Sigmoid colon (tissue), 7 donors: Measurements from ENCODE around the gene CACNA1C. TPM values are rescaled to one million over a fixed set of nuclear protein-coding genes. Genes with fewer than 3 reads are reported as not detected.
"Not testable (repeated sequence)": the region's sequence is repeated elsewhere in the genome, so short reads cannot be mapped to it uniquely, and the experiment has no call there.

Experiments used
- DNase-seq: peaks from one replicate; pipeline ENCODE4 v3.0.0-alpha.2; 2019
- H3K27ac ChIP-seq, 4 donors: fragments of 200-600 bp; sonication (generic); one replicate each; pipeline ENCODE4 v1.5.1; 2016 to 2019; ENCODE audit warnings: mild to moderate bottlenecking in 1 of 4
- H3K27me3 ChIP-seq, 3 donors: fragments of 200-600 bp; sonication (generic); one replicate each; pipeline ENCODE4 v1.5.1; 2019; ENCODE audit warnings: mild to moderate bottlenecking in 1 of 3
- H3K36me3 ChIP-seq, 4 donors: fragments of 200-600 bp; sonication (generic); one replicate each; pipeline ENCODE4 v1.5.1; 2016 to 2019
- H3K4me1 ChIP-seq, 4 donors: fragments of 200-600 bp; sonication (generic); one replicate each; pipeline ENCODE4 v1.5.1; 2017 to 2019
- H3K4me3 ChIP-seq, 4 donors: fragments of 200-600 bp; sonication (generic); one replicate each; pipeline ENCODE4 v1.5.1; 2017 to 2019; ENCODE audit warnings: mild to moderate bottlenecking in 2 of 4, moderate library complexity in 1 of 4
- H3K9me3 ChIP-seq, 4 donors: fragments of 200-600 bp in 3 of 4; sonication (generic) in 3 of 4; one replicate each; pipeline versions ENCODE4 v1.5.1 to v1.6.1; 2013 to 2019
- EP300 ChIP-seq, 4 donors: sonication (generic); formaldehyde crosslinking; IDR thresholded peaks; one replicate each; pipeline ENCODE4 v1.6.1; 2017; ENCODE audit warnings: antibody characterized with exemption in 4 of 4
- POLR2A ChIP-seq, 2 donors: fragments of 450-650 bp; IDR thresholded peaks; one replicate each; pipeline ENCODE4 v1.6.1; 2016; ENCODE audit warnings: antibody characterized with exemption in 2 of 2, mild to moderate bottlenecking in 2 of 2, moderate library complexity in 2 of 2
- POLR2AphosphoS5 ChIP-seq, 4 donors: sonication (generic); formaldehyde crosslinking; IDR thresholded peaks; one replicate each; pipeline ENCODE4 v1.6.1; 2017; ENCODE audit warnings: antibody characterized with exemption in 4 of 4
- WGBS, 2 donors: extraction: QIAGEN DNeasy Blood & Tissue Kit; methylation state at CpG; one replicate each; pipeline ENCODE4 v1.1.7; 2013; 5-methylcytosine and 5-hydroxymethylcytosine counted together
- intact Hi-C: fragments of 100-400 bp; cut with DNase I; formaldehyde crosslinking; loops from one replicate; pipeline ENCODE4 v1.15.1; 2023
- polyA plus RNA-seq, 3 donors: library from polyadenylated mRNA; stranded (reverse); fragments of 200-250 nt; gene quantifications; one replicate each; pipeline ENCODE4 v1.2.3, GENCODE V29; 2013
- total RNA-seq, 4 donors: library from RNA; depleted of rRNA; stranded (reverse); fragments of >200 nt; gene quantifications; one replicate each; pipeline ENCODE4 v1.1.0, GENCODE V29; 2016
- TF ChIP-seq, protein P1 (sequence below), 4 experiments: fragments of 450-650 bp in 3 of 4; fragments of 200-600 bp in 1 of 4; IDR thresholded peaks; one replicate each; pipeline ENCODE4 v1.5.1; 2016 to 2019; ENCODE audit warnings: antibody characterized with exemption in 4 of 4, mild to moderate bottlenecking in 3 of 4, moderate library complexity in 2 of 4
- donor health status: healthy with polysubstance abuse.
- donor health status: Bipolar disorder and iron deficiency.
- donor health status: healthy.

CACNA1C gene
- total and polyA plus RNA-seq, 7 donors = 0.46 to 213 (median 62.0) TPM

DNA sequence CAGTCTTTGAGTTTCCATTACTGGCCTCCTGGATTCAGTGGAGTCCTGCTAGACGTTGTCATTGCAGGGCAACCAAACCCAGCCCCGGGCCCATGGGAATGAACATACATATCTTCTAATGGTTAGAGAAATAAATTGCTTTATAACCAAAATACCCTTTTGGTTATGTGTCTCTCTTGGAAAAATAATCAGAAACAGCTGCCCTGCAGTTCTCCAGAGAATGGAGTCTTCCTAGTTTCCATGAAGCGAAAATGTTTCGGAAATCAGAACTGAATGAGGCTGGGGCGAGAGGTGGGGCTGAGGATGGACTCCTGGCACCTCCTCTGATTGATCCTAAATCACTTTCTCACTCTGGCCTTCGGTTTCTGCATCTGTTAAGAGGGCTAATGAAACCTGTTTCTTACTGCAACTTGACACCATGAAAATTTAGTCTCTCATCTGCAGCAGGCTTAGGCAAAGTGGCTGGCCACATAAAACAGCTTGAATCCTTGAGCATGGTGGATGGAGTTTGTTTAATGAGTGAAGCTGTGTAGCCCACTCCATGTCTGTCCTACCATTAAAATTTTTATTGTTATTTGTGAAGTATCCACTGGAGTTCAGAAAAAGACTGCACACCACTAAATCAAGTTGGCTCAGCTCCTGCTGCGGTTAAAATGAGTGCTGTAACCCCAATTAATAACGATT, 198.9 kb downstream of the CACNA1C start:
- peaks cover 0 to 6% (median 0%) of the 10 kb centered on the region in 4 donors for H3K36me3 ChIP-seq
- H3K27ac ChIP-seq = peak overlapping the region; percentile 81 to 92 (median 90)
- WGBS, 2 donors = 88 to 89% methylated on average over 8 of the region's 8 CpGs
- H3K4me1 ChIP-seq = peaks cover 0 to 89% (median 75%) of the 10 kb centered on the region in 4 donors
- no peaks in the 10 kb centered on the region for H3K9me3 ChIP-seq
- no peaks in the 10 kb centered on the region for H3K27me3 ChIP-seq
- H3K4me3 ChIP-seq = no peak overlapping the region
- intact Hi-C loops = no loop called here
- no peak for DNase-seq
- TF ChIP-seq, protein P1, sequence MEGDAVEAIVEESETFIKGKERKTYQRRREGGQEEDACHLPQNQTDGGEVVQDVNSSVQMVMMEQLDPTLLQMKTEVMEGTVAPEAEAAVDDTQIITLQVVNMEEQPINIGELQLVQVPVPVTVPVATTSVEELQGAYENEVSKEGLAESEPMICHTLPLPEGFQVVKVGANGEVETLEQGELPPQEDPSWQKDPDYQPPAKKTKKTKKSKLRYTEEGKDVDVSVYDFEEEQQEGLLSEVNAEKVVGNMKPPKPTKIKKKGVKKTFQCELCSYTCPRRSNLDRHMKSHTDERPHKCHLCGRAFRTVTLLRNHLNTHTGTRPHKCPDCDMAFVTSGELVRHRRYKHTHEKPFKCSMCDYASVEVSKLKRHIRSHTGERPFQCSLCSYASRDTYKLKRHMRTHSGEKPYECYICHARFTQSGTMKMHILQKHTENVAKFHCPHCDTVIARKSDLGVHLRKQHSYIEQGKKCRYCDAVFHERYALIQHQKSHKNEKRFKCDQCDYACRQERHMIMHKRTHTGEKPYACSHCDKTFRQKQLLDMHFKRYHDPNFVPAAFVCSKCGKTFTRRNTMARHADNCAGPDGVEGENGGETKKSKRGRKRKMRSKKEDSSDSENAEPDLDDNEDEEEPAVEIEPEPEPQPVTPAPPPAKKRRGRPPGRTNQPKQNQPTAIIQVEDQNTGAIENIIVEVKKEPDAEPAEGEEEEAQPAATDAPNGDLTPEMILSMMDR (IDR thresholded peaks at IDR 0.05) = no peak
- TF ChIP-seq POLR2A (IDR thresholded peaks at IDR 0.05) (no peak), POLR2AphosphoS5 (IDR thresholded peaks at IDR 0.05) (no peak), EP300 (IDR thresholded peaks at IDR 0.05) (no peak)

DNA sequence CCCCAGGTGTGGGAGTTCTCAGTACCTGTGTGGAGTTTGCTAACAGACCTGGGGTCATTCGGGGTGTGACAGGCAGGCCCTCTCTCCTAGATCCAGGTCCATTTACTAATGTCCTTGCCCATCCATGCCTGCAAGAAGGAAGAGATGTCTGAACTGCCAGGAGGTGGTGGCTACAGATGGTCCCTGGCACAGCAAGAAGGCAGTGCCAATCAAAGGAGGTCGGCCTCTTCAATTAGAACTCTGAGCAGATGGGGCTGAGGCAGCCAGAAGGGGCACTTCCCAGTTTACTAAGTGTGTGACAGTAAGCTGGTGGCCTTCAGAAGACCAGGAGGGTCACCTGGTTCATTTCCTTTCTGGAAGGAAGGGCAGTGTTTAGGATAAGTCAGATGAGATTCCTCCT, 202.5 kb downstream of the CACNA1C start:
- intact Hi-C loops = no loop called here
- Histone ChIP-seq H3K27ac (peak overlapping the region in 2 of 4 donors; percentile 89 to 92), H3K27me3 (no peaks in the 10 kb centered on the region), H3K4me1 (peaks cover 0 to 87% (median 65%) of the 10 kb centered on the region in 4 donors), H3K36me3 (peaks cover 0 to 3% (median 0%) of the 10 kb centered on the region in 4 donors), H3K4me3 (no peak overlapping the region), H3K9me3 (no peaks in the 10 kb centered on the region)
- DNase-seq = no peak
- TF ChIP-seq, protein P1 (IDR thresholded peaks at IDR 0.05) = no peak
- no peak for TF ChIP-seq POLR2A (IDR thresholded peaks at IDR 0.05)
- 85 to 89% methylated on average over 2 of the region's 2 CpGs for WGBS, 2 donors

DNA sequence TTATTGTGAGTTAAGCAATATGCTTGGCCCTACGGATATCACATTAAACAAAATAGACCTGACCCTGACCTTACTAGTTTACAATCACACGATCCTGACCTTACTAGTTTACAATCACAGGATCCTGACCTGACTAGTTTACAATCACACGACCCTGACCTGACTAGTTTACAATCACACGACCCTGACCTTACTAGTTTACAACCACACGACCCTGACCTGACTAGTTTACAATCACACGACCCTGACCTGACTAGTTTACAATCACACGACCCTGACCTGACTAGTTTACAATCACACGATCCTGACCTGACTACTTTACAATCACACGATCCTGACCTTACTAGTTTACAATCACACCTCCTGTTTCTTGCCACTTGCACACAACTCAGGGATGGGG, 202.9 kb downstream of the CACNA1C start:
- intact Hi-C loops, DNase-seq, H3K36me3 ChIP-seq, H3K4me3 ChIP-seq, H3K9me3 ChIP-seq, H3K27me3 ChIP-seq: not testable (repeated sequence)
- WGBS, 2 donors = 59 to 82% methylated on average over 9 of the region's 9 CpGs
- Histone ChIP-seq H3K4me1 (peaks cover 0 to 87% (median 61%) of the 10 kb centered on the region in 4 donors), H3K27ac (peak overlapping the region in 2 of 4 donors; percentile 89 to 92)

DNA sequence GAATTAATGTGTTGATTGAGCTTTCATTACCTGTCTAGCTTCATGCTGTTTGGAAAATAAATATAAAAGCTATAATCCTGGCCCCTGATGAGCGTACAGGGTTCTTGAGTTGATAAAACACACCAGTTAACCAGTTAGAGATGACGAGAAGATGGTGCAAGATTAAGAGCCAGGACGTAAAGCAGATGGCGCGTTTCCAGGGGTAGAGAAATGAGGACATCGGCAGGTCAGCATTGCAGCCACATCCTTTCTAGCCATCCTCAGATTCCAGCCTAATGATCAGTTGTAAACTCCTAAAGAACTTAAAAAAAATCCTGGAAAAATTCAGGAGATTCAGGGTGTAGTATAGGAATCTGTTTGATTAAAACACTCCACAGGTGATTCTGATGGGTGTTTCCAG, 203.7 kb downstream of the CACNA1C start:
- 84 to 87% methylated on average over 6 of the region's 6 CpGs for WGBS, 2 donors
- H3K4me1 ChIP-seq = peaks cover 0 to 85% (median 59%) of the 10 kb centered on the region in 4 donors
- peak overlapping the region in 2 of 4 donors; percentile 89 to 92 for H3K27ac ChIP-seq
- no peak for TF ChIP-seq POLR2AphosphoS5 (IDR thresholded peaks at IDR 0.05)
- no peak for TF ChIP-seq EP300 (IDR thresholded peaks at IDR 0.05)
- TF ChIP-seq POLR2A (IDR thresholded peaks at IDR 0.05) = no peak
- TF ChIP-seq, protein P1 (IDR thresholded peaks at IDR 0.05) = no peak
- H3K4me3 ChIP-seq = no peak overlapping the region
- intact Hi-C loops = no loop called here
- no peaks in the 10 kb centered on the region for H3K9me3 ChIP-seq
- DNase-seq = no peak
- H3K36me3 ChIP-seq = no peaks in the 10 kb centered on the region
- no peaks in the 10 kb centered on the region for H3K27me3 ChIP-seq

DNA sequence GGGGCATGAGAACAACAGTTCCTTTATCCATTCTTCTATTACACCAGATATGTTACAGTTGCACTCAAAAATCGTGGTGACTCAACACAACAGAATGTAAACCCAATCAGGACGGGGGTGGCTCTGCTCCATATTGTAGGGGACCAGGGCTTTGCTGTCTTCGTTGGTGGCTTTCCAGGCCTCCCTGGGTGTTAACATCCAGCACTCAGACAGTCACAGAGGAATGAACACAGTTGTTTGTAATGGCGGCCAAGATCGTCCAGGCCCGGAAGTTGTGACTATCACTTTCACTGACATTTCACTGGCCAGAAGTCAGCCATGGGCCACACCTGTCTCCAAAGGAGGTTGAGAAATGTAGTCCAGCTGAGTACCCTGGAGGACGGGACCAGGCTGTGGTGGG, 204.1 kb downstream of the CACNA1C start:
- no peaks in the 10 kb centered on the region for H3K27me3 ChIP-seq
- H3K36me3 ChIP-seq = no peaks in the 10 kb centered on the region
- intact Hi-C loops = no loop called here
- TF ChIP-seq EP300 (IDR thresholded peaks at IDR 0.05) = no peak
- TF ChIP-seq POLR2AphosphoS5 (IDR thresholded peaks at IDR 0.05) = no peak
- TF ChIP-seq POLR2A (IDR thresholded peaks at IDR 0.05) = no peak
- TF ChIP-seq, protein P1 (IDR thresholded peaks at IDR 0.05) = no peak
- WGBS, 2 donors = 80 to 81% methylated on average over 7 of the region's 7 CpGs
- H3K27ac ChIP-seq = peak overlapping the region in 2 of 4 donors; percentile 89 to 92
- no peaks in the 10 kb centered on the region for H3K9me3 ChIP-seq
- no peak overlapping the region for H3K4me3 ChIP-seq
- peaks cover 0 to 85% (median 59%) of the 10 kb centered on the region in 4 donors for H3K4me1 ChIP-seq
- DNase-seq = no peak
